GM12864 (cell line): ENCODE results near the gene LAMA2.

Experiments used
- DNase-seq: peaks from one replicate; pipeline ENCODE4 v3.0.0-alpha.2; 2011; ENCODE audit warnings: low read depth
- H3K4me3 ChIP-seq: 2 replicates; pipeline ENCODE4 v1.5.1; 2011; ENCODE audit warnings: mild to moderate bottlenecking, low read depth, low read length, control low read depth
- CTCF ChIP-seq: IDR thresholded peaks from 2 replicates; pipeline ENCODE4 v1.5.1; 2011; ENCODE audit warnings: low read depth, mild to moderate bottlenecking, moderate library complexity, low read length, control low read depth, inconsistent platforms; ENCODE audit errors: missing control alignments

The LAMA2 gene

GRCh38 chr6:129499843-129500219 lies 616.9 kb downstream of the LAMA2 start:
- DNase-seq, result no peak
- no peak for TF ChIP-seq CTCF
- H3K4me3 ChIP-seq, result no peak overlapping the region

GRCh38 chr6:129500958-129501739 lies 618.2 kb downstream of the LAMA2 start:
- no peak for DNase-seq
- TF ChIP-seq CTCF, result peak; percentile 35
- H3K4me3 ChIP-seq, result no peak overlapping the region

- no peak overlapping the region for H3K4me3 ChIP-seq
- no peak for DNase-seq
- TF ChIP-seq CTCF, result no peak
These were observed 619.1 kb downstream of the LAMA2 start for GRCh38 chr6:129501740-129502660.

GRCh38 chr6:129504456-129504855 lies 621.5 kb downstream of the LAMA2 start:
- TF ChIP-seq CTCF, result no peak
- no peak for DNase-seq
- no peak overlapping the region for H3K4me3 ChIP-seq

GRCh38 chr6:129507059-129507807 lies 624.3 kb downstream of the LAMA2 start:
- no peak for DNase-seq
- H3K4me3 ChIP-seq, result no peak overlapping the region
- TF ChIP-seq CTCF, result no peak

GRCh38 chr6:129507846-129508245 lies 624.9 kb downstream of the LAMA2 start:
- no peak for DNase-seq
- TF ChIP-seq CTCF, result no peak
- no peak overlapping the region for H3K4me3 ChIP-seq
